Ascending aorta (tissue), 2 donors: ENCODE results near the gene CALU. TPM values are rescaled to one million over a fixed set of nuclear protein-coding genes. Genes with fewer than 3 reads are reported as not detected.

Experiments
- DNase-seq, 2 donors: peaks; one replicate each; pipeline ENCODE4 v3.0.0-alpha.2; 2019; ENCODE audit warnings: low spot score in 2 of 2
- H3K27ac ChIP-seq, 2 donors: fragments of 200-600 bp; sonication (generic); one replicate each; pipeline ENCODE4 v1.5.1; 2016 to 2017; ENCODE audit warnings: mild to moderate bottlenecking in 1 of 2
- H3K27me3 ChIP-seq: fragments of 200-600 bp; sonication (generic); one replicate; pipeline ENCODE4 v1.5.1; 2017
- H3K36me3 ChIP-seq, 2 donors: fragments of 200-600 bp; sonication (generic); one replicate each; pipeline ENCODE4 v1.5.1; 2016
- H3K4me1 ChIP-seq, 2 donors: fragments of 200-600 bp; sonication (generic); one replicate each; pipeline ENCODE4 v1.5.1; 2016 to 2017; ENCODE audit warnings: mild to moderate bottlenecking in 1 of 2
- H3K4me3 ChIP-seq, 2 donors: fragments of 200-600 bp; sonication (generic); one replicate each; pipeline ENCODE4 v1.5.1; 2016 to 2017; ENCODE audit warnings: mild to moderate bottlenecking in 1 of 2
- H3K9me3 ChIP-seq, 2 donors: fragments of 200-600 bp; sonication (generic); one replicate each; pipeline ENCODE4 v1.5.1; 2016
- intact Hi-C: fragments of 100-400 bp; cut with DNase I; formaldehyde crosslinking; loops from one replicate; pipeline ENCODE4 v1.15.1; 2023
- total RNA-seq: library from RNA; depleted of rRNA; stranded (reverse); fragments of >200 nt; gene quantifications from one replicate; pipeline ENCODE4 v1.1.0, GENCODE V29; 2016
- TF ChIP-seq, protein P1 (sequence below), 3 experiments: fragments of 200-600 bp in 2 of 3; fragments of 450-650 bp in 1 of 3; sonication (generic) in 2 of 3; IDR thresholded peaks; one replicate each; pipeline ENCODE4 v1.5.1; 2016 to 2019; ENCODE audit warnings: antibody characterized with exemption in 3 of 3, mild to moderate bottlenecking in 1 of 3, moderate library complexity in 1 of 3

CALU gene
- total RNA-seq, 1 donor from 2014 or later, result 82.8 TPM

DNA sequence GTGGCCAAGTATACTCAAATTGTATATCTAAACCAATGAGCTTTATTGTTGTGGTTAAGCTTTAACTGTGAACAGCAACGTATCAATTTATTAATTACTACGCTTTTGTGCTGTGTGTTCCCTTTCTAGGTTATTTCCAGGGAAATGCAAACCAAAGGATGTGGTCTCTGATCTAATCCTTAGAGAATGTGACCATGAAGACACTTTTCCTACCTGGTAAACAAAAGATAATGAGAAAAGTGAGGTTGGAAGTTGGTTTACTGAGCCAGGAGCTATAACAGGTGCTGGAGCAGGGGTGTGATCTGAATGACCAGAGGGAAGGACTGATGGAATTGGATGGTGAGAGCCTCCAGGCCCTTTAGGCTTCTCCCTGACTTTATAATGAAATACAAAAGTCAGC, 25.4 kb upstream of the CALU start:
- no peaks in the 10 kb centered on the region for H3K9me3 ChIP-seq
- no peaks in the 10 kb centered on the region for H3K27me3 ChIP-seq
- intact Hi-C loops, result no loop called here
- TF ChIP-seq, protein P1, sequence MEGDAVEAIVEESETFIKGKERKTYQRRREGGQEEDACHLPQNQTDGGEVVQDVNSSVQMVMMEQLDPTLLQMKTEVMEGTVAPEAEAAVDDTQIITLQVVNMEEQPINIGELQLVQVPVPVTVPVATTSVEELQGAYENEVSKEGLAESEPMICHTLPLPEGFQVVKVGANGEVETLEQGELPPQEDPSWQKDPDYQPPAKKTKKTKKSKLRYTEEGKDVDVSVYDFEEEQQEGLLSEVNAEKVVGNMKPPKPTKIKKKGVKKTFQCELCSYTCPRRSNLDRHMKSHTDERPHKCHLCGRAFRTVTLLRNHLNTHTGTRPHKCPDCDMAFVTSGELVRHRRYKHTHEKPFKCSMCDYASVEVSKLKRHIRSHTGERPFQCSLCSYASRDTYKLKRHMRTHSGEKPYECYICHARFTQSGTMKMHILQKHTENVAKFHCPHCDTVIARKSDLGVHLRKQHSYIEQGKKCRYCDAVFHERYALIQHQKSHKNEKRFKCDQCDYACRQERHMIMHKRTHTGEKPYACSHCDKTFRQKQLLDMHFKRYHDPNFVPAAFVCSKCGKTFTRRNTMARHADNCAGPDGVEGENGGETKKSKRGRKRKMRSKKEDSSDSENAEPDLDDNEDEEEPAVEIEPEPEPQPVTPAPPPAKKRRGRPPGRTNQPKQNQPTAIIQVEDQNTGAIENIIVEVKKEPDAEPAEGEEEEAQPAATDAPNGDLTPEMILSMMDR (IDR thresholded peaks at IDR 0.05), result no peak
- H3K4me3 ChIP-seq, result no peak overlapping the region
- H3K4me1 ChIP-seq, result no peaks in the 10 kb centered on the region
- no peaks in the 10 kb centered on the region for H3K36me3 ChIP-seq
- no peak overlapping the region for H3K27ac ChIP-seq
- DNase-seq, result no peak

DNA sequence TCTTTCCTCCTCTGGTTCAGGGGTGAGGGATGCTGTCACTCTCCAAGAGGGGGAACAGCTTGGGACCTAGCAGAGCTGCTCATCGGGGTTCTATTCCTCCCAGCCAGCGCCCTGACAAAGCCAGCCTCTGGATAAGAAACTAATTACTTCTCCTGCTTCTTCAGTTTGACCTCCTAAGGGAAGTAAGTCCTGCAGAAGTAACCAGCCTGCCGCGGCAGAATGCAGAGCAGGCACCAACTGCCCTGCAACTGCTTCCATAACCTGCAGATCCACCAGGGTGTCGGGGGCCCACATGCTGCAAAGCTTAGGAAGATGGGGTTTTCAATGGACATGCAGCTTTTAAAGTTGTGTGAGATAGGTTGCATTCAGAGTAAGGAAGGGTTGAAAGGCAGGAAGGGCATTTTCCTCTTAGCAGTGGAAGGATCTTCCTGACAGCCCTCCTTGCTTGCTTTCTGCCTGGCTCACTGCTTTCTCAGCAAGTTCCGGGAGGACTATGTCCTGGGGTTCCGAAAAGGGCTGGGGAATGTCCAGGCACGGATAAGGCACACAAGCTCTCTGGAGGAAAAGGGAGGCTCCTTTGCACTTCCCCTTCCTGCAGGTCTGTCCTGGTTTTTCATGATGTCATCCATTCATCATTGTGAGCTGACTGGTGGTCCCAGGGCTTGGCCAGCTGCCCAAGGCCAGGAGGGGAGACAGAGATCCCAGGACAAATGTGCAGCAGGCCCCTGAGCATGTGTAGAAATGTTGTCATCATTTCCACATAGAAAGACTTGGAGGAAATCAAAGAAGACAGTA, 24.3 kb upstream of the CALU start:
- intact Hi-C loops, result no loop called here
- H3K4me3 ChIP-seq, result no peak overlapping the region
- DNase-seq, result no peak
- TF ChIP-seq, protein P1 (IDR thresholded peaks at IDR 0.05), result no peak
- no peaks in the 10 kb centered on the region for H3K4me1 ChIP-seq
- no peak overlapping the region for H3K27ac ChIP-seq
- no peaks in the 10 kb centered on the region for H3K9me3 ChIP-seq
- H3K36me3 ChIP-seq, result no peaks in the 10 kb centered on the region
- H3K27me3 ChIP-seq, result no peaks in the 10 kb centered on the region

DNA sequence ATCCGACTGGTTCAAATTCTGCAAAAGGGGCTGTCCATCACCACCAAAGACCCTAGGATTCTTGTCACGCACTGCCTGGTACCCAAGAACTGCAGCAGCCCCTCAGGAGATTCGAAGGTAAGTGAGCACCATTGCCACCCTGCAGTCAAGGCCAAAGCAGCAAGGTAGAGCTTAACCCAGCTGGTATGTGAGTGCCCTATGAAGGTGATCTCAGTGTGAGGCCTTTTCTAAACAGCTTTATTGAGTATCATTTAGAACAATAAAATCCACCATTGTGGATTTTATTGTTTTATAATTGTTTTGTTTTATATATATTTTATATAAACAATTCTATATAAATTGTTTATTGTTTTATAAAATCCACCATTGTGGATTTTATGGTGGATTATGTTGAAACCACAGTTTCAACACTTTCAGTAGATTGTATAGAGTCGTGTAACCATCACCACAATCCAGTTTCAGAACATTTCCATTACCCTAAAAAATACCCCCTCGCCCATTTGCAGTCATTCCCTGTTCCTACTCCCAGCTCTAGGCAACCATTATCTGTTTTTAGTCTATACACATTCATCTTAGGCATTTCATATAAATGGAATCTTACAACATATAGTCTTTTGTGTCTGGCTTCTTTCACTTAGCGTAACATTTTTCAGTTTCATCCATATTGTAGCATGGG, 20.1 kb upstream of the CALU start:
- H3K27ac ChIP-seq, result no peak overlapping the region
- intact Hi-C loops, result no loop called here
- no peaks in the 10 kb centered on the region for H3K27me3 ChIP-seq
- no peaks in the 10 kb centered on the region for H3K9me3 ChIP-seq
- no peak for DNase-seq
- no peak overlapping the region for H3K4me3 ChIP-seq
- no peaks in the 10 kb centered on the region for H3K36me3 ChIP-seq
- H3K4me1 ChIP-seq, result no peaks in the 10 kb centered on the region
- TF ChIP-seq, protein P1 (IDR thresholded peaks at IDR 0.05), result no peak

DNA sequence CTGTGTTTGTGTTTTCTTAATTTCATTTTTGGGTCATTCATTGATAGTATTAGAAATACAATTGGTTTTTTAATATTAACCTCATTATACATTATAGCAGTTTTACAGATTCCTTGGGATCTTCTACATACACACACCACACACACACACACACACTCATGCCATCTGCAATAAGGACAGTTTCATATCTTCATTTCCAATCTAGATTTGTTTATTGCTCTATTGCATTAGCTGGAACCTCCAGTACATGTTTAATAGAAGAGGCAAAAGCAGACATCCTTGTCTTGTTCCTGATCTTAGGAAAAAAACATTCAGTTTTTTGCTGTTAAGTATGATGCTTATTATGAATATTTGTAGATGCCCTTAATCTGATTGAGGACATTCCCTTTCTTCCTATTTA, 17.8 kb upstream of the CALU start:
- Histone ChIP-seq H3K4me1 (no peaks in the 10 kb centered on the region), H3K27me3 (no peaks in the 10 kb centered on the region), H3K27ac (no peak overlapping the region), H3K4me3 (no peak overlapping the region), H3K9me3 (no peaks in the 10 kb centered on the region), H3K36me3 (no peaks in the 10 kb centered on the region)
- DNase-seq, result no peak
- intact Hi-C loops, result no loop called here
- TF ChIP-seq, protein P1 (IDR thresholded peaks at IDR 0.05), result no peak

DNA sequence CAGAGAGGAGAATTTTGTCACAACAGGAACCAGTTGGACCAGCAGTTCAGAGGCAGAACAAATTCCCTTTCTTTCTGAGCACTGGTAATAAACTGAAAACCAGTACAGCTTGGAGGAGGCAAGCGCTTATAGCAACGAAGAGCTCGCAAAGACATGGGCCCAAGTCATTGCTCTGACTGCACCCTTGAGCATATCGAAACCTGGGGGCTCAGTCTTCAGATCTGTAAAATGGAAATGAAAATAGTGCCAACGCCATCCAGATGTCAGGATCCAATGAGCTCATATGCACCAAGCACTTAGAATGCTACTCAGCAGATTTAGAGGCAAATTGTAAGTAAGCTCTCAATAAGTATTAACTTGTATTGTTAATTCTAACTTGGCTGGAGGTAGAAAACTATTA, 14.4 kb upstream of the CALU start:
- H3K4me3 ChIP-seq, result no peak overlapping the region
- TF ChIP-seq, protein P1 (IDR thresholded peaks at IDR 0.05), result no peak
- no peaks in the 10 kb centered on the region for H3K36me3 ChIP-seq
- H3K9me3 ChIP-seq, result no peaks in the 10 kb centered on the region
- no peak overlapping the region for H3K27ac ChIP-seq
- H3K4me1 ChIP-seq, result no peaks in the 10 kb centered on the region
- DNase-seq, result no peak
- intact Hi-C loops, result no loop called here
- H3K27me3 ChIP-seq, result no peaks in the 10 kb centered on the region
